ENCODE results near the gene ZDHHC18.

- TF ChIP-seq CTCF (IDR thresholded peaks at IDR 0.05; ENCODE audit: control extremely low read depth in 1 of 3, insufficient read depth in 1 of 3, low read depth in 1 of 3, low read length in 3 of 3): no peak
- no peak for TF ChIP-seq RFX5 (IDR thresholded peaks at IDR 0.05; ENCODE audit: borderline replicate concordance, low read depth, low read length)
- TF ChIP-seq RAD21 (IDR thresholded peaks at IDR 0.05 in 1 of 2, conservative IDR thresholded peaks at IDR 0.05 in 1 of 2; ENCODE audit: low read depth in 2 of 2, low read length in 2 of 2): no peak
- TF ChIP-seq POLR2AphosphoS5 (IDR thresholded peaks at IDR 0.05; ENCODE audit: low read depth, low read length): no peak
- TF ChIP-seq ZNF274 (IDR thresholded peaks at IDR 0.05; ENCODE audit: borderline replicate concordance, extremely low read depth, low read length): no peak
- TF ChIP-seq POLR2A (IDR thresholded peaks at IDR 0.05; ENCODE audit: control extremely low read depth in 1 of 2, low read depth in 2 of 2, low read length in 2 of 2): no peak
- TF ChIP-seq CBX8 (IDR thresholded peaks at IDR 0.05; ENCODE audit: borderline replicate concordance, low read depth, low read length): no peak
These were observed 22.0 kb downstream of the ZDHHC18 start for GRCh38 chr1:26848499-26848898.

Data from H1 (cell line).